Transverse colon (tissue), 4 donors: ENCODE measurements around the gene ITGB2.

Experiments used
- CTCF ChIP-seq, 5 experiments: fragments of 200-600 bp in 3 of 5; fragments of 450-650 bp in 2 of 5; sonication (generic) in 3 of 5; IDR thresholded peaks; 1 replicate in 2 of 5; 2 replicates in 3 of 5; pipeline ENCODE4 v1.5.1; 2016 to 2017; ENCODE audit warnings: antibody characterized with exemption in 5 of 5, inconsistent platforms in 3 of 5, mild to moderate bottlenecking in 2 of 5, moderate library complexity in 1 of 5
- EP300 ChIP-seq: sonication (generic); formaldehyde crosslinking; IDR thresholded peaks from one replicate; pipeline ENCODE4 v1.6.1; 2017; ENCODE audit warnings: antibody characterized with exemption, low read depth
- POLR2AphosphoS5 ChIP-seq, 3 donors: sonication (generic); formaldehyde crosslinking; IDR thresholded peaks; one replicate each; pipeline ENCODE4 v1.6.1; 2016; ENCODE audit warnings: antibody characterized with exemption in 3 of 3

DNA sequence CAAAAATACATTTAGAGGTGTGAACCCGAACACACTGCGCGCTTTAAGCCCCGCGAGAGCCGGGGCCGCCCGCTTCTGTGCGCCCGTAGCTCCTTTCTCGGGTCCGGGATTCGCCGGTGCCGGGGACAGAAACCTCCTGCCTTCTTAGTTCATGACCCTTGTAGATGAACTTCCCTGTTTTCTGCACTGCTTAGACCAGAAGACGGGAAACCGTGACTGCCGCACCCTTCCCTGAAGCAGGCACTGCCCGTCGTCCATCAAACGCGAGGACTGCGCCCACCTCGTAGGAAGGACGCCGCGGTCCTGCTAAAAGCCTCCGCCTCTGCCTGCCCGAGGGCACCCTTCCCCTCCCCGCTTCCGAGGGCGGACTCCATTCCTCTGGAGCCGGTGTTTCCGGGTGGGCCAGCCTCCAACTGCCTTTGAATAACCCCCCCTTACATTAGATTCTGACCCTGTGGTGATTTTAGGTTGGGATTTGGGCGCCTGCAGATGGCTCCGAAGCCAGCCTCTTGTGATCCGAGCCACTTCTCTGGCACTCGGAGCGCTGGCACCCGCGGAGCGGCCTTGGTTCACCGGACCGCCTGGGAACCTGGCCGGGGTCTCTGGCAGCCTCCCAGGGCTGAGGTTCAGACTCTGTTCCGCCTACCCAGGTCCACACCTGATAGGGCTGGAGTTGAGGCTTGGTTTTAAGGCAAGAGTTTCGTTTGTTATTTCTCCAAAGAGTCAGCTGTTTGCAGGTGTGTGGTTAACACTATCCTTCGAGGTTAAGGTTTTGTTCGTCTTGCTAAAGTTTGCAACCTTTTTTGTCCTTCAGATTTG, 46.0 kb downstream of the ITGB2 start:
- TF ChIP-seq EP300: no peak
- TF ChIP-seq CTCF (IDR thresholded peaks at IDR 0.05): no peak
- TF ChIP-seq POLR2AphosphoS5 (IDR thresholded peaks at IDR 0.05): peak in 1 of 3 donors; percentile 66
